ENCODE measurements around the gene LHPP. TPM values are rescaled to one million over a fixed set of nuclear protein-coding genes. Genes with fewer than 3 reads are reported as not detected.

Gene LHPP
- total RNA-seq, 1 donor from 2014 or later = 12.1 TPM

GRCh38 chr10:124639206-124639605 is 177.6 kb downstream of the LHPP start:
- no peak overlapping the region for H3K4me3 ChIP-seq (ENCODE audit: low read depth, low read length)
- no peak for TF ChIP-seq CTCF (conservative IDR thresholded peaks at IDR 0.05; ENCODE audit: low read depth, low read length)
- no peak for DNase-seq (ENCODE audit: low read depth)

DNA sequence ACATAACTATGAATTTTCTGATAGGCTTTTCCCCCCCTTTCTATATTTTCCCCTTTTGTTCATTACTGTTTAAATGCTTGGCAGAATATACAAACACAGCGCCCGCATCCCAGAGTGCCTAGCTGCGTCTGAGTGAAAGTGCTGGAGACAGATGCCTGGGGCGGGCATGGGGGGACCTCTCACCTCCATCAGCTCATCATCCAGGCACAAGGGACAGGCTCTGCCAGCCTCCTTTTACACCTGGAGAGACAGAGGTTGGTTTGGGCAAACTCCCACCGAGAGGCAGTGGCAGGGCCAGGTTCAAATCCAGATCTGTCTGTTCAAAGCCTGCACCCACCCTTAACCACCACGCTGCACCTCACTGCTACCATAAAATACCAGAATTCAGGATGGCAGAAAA is 178.0 kb downstream of the LHPP start:
- no peak overlapping the region for H3K4me3 ChIP-seq (ENCODE audit: low read depth, low read length)
- no peak for DNase-seq (ENCODE audit: low read depth)
- no peak for TF ChIP-seq CTCF (conservative IDR thresholded peaks at IDR 0.05; ENCODE audit: low read depth, low read length)

DNA sequence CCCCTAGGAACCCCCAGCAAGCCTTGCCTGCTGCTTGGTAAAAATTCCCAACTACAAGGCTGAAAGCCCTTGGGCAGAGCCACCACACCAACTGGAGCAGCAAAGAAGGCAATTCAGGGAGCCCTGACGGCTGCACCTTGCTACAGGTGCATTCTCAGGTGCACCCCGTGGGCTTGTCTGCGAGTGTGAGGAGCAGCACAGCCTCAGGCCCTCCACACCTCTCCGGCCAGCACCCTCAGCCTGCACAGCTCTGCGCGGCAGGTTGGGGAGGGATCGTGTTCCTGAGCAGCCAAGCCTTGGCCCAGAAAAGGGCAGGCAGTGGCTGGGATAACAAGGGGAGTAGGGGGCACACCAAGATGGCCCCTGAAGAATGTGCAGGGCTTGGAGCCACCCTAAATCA is 178.4 kb downstream of the LHPP start:
- no peak for TF ChIP-seq CTCF (conservative IDR thresholded peaks at IDR 0.05; ENCODE audit: low read depth, low read length)
- no peak for DNase-seq (ENCODE audit: low read depth)
- no peak overlapping the region for H3K4me3 ChIP-seq (ENCODE audit: low read depth, low read length)

DNA sequence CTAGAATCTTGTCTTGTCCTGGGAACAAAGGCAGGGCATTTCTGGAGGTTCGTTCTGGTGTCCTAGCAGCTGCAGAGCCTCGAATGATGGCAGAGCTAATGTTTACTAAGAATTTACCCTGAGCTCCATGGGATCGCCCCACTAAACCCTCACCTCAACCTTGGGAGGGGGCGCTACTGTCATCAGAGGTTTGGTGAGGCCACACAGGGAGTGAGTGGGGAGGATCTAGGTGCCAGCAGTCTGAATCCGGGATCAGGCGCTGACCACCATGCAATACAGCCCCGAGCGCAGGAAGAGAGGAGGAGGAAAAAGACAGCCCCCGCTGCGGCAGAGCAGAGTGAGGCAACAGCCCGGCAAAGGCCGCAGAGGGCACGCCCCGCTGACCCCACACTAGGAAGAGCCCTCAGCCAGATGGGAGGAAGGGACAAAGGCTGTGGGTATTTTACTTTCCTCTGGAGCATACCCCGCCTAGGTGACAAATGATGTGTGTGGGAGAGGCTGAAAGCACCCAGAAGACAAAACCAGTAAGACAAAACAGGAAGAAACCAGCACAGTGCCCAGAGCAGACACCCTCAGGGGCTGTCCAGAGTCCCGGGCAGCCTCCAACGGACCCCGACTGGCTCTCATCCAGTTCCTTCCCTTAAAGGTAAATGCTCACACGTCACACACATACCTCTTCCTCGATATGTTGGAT is 179.1 kb downstream of the LHPP start:
- TF ChIP-seq CTCF (conservative IDR thresholded peaks at IDR 0.05; ENCODE audit: low read depth, low read length) = no peak
- DNase-seq (ENCODE audit: low read depth) = no peak
- no peak overlapping the region for H3K4me3 ChIP-seq (ENCODE audit: low read depth, low read length)

DNA sequence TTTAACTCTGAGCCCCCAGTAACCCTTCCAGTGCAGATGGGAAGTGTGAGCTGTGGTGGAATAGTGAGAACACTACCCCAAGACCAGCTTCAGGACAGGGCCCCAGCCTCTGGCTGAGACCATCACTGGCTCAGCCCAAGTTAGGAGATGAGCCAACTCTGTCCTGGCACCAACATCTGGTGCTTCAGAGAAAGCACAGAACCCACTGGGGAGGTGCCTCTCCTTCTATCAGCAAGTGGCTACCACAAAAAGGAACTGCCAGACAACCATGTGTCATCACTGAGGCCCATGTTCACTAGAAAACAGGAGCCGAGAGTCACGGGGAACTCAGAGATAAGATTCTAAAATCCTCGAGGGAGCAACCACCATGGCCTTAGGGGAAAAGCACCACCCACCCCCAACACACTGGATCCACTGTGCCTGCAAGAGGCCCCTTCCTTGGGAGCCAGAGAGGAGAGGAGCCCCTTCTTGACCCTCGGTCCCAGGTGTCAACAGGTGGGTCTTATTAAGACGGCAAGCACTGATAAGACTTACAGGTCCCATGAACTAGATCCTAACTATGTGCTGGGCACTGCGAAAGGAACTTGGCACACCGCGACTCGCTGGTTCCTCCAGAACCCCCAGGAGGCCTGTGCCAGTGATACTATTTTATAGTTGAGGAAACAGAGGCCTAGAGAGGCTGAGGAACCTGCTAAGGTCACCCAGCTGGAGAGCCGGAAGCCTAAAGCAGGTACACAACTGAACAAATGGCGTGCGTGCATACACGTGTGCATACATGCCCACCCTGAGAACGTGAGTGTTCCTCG is 179.9 kb downstream of the LHPP start:
- no peak overlapping the region for H3K4me3 ChIP-seq (ENCODE audit: low read depth, low read length)
- no peak for DNase-seq (ENCODE audit: low read depth)
- no peak for TF ChIP-seq CTCF (conservative IDR thresholded peaks at IDR 0.05; ENCODE audit: low read depth, low read length)

DNA sequence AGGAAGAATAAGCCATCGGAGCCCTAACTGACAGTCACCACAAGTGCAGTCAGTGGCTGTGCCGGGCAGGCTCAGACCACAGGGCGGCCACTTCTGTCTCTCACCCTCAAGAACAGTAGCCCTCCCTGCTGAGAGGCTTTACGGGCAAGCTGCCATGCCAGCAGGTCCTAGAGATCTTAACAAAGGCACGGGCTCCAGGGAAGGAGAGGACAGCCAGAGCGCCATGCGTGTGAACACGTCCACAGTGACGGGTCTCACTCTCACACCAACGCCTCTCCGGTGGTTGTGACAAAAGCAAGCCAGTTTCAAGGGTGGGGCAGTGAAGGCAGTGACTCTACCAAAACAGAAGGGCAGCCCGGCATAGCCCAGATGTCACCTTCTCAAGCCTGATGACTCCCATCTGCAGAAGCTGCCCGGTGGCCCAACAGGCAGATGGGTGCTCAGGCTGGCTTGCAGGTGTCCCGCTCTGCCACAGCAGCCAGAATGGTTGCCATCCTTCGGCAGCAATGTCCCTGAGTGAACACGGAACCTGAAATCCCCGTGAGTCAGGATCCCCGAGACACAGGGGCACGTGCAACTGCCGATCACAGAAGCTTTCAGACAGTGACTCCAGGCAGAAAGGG is 180.6 kb downstream of the LHPP start:
- no peak for TF ChIP-seq CTCF (conservative IDR thresholded peaks at IDR 0.05; ENCODE audit: low read depth, low read length)
- H3K4me3 ChIP-seq (ENCODE audit: low read depth, low read length) = no peak overlapping the region
- DNase-seq (ENCODE audit: low read depth) = no peak
